Hepatocyte (in vitro differentiated cells): ENCODE measurements around the gene LDB1. TPM values are rescaled to one million over a fixed set of nuclear protein-coding genes. Genes with fewer than 3 reads are reported as not detected.

Source experiments
- DNase-seq: peaks from one replicate; pipeline ENCODE4 v3.0.0-alpha.2; 2016; ENCODE audit warnings: low spot score
- H2AFZ ChIP-seq: fragments of 200-600 bp; sonication (generic); 2 replicates; pipeline ENCODE4 v1.6.0; 2016; ENCODE audit warnings: antibody characterized with exemption, mild to moderate bottlenecking
- H3K27ac ChIP-seq: fragments of 200-600 bp; sonication (generic); 2 replicates; pipeline ENCODE4 v1.5.1; 2016; ENCODE audit warnings: mild to moderate bottlenecking
- H3K27me3 ChIP-seq: fragments of 200-600 bp; sonication (generic); 2 replicates; pipeline ENCODE4 v1.6.1; 2016
- H3K36me3 ChIP-seq: fragments of 200-600 bp; sonication (generic); replicated peaks from 2 replicates; pipeline ENCODE4 v1.5.1; 2016; ENCODE audit warnings: low read depth; ENCODE audit not compliant: insufficient read depth
- H3K4me1 ChIP-seq: fragments of 200-600 bp; sonication (generic); 2 replicates; pipeline ENCODE4 v1.5.1; 2016; ENCODE audit warnings: mild to moderate bottlenecking, moderate library complexity; ENCODE audit not compliant: insufficient read depth
- H3K4me2 ChIP-seq: fragments of 200-600 bp; sonication (generic); 2 replicates; pipeline ENCODE4 v1.6.0; 2016
- H3K4me3 ChIP-seq: fragments of 200-600 bp; sonication (generic); 2 replicates; pipeline ENCODE4 v1.5.1; 2016; ENCODE audit warnings: mild to moderate bottlenecking
- H3K79me2 ChIP-seq: fragments of 200-600 bp; sonication (generic); 2 replicates; pipeline ENCODE4 v1.6.0; 2017; ENCODE audit warnings: mild to moderate bottlenecking
- H3K9me2 ChIP-seq: fragments of 200-600 bp; sonication (generic); replicated peaks from 2 replicates; pipeline ENCODE4 v1.6.0; 2017; ENCODE audit warnings: mild to moderate bottlenecking; ENCODE audit not compliant: insufficient read depth
- H3K9me3 ChIP-seq: fragments of 200-600 bp; sonication (generic); 2 replicates; pipeline ENCODE4 v1.5.1; 2016; ENCODE audit warnings: low read depth, mild to moderate bottlenecking
- H4K20me1 ChIP-seq: fragments of 200-600 bp; sonication (generic); 2 replicates; pipeline ENCODE4 v1.6.0; 2016; ENCODE audit warnings: mild to moderate bottlenecking; ENCODE audit not compliant: insufficient read depth, poor library complexity, severe bottlenecking
- EZH2 ChIP-seq: fragments of 200-600 bp; sonication (generic); IDR thresholded peaks from 2 replicates; pipeline ENCODE4 v1.6.1; 2016; ENCODE audit warnings: antibody characterized with exemption, mild to moderate bottlenecking, borderline replicate concordance
- EZH2phosphoT487 ChIP-seq: fragments of 200-600 bp; sonication (generic); IDR thresholded peaks from one replicate; pipeline ENCODE4 v1.6.1; 2018; ENCODE audit warnings: antibody characterized with exemption, mild to moderate bottlenecking, low read depth, moderate library complexity; ENCODE audit not compliant: unreplicated experiment, severe bottlenecking
- WGBS: methylation state at CpG from one replicate; pipeline ENCODE4 v1.1.6; 2016; ENCODE audit warnings: low lambda C conversion rate; ENCODE audit errors: missing lambda C conversion rate; 5-methylcytosine and 5-hydroxymethylcytosine counted together
- polyA plus RNA-seq: library from polyadenylated mRNA; unstranded; fragments of >200 nt; fragmentation: Nextera tagmentation; extraction: Ambion mirVana; gene quantifications from 2 replicates; pipeline ENCODE4 v1.2.1, GENCODE V29; 2016
- total RNA-seq: library from RNA; depleted of rRNA; stranded (reverse); fragments of >200 nt; gene quantifications from 2 replicates; pipeline ENCODE4 v1.2.3, GENCODE V29; 2014
- TF ChIP-seq, protein P1 (sequence below): fragments of 200-600 bp; sonication (generic); IDR thresholded peaks from 2 replicates; pipeline ENCODE4 v1.5.1; 2016; ENCODE audit warnings: antibody characterized with exemption, mild to moderate bottlenecking; ENCODE audit not compliant: poor library complexity

The LDB1 gene
- total and polyA plus RNA-seq, 2 experiments from 2014 or later = 28.2 to 46.3 TPM

DNA sequence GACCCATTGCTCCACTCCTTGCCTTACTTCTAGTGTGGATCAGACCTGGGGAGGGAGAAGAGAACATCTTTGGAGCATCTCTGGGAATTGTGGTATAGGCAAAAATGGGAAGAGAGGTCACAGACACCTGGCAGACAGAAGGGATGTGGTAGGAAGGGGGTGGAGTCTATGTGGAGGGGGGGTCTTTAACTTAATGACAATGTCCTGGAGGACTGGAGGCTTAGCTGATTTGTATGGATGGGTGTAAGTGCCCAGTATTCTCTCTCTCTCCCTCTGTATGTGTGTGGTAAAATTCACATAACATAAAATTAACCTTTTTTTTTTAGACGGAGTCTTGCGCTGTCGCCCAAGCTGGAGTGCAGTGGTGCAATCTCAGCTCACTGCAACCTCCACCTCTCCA is 3.1 kb upstream of the LDB1 start:
- Histone ChIP-seq H3K27ac (peak overlapping the region; percentile 95), H3K4me1 (peaks cover 15% of the 10 kb centered on the region), H3K27me3 (no peaks in the 10 kb centered on the region), H3K9me3 (no peaks in the 10 kb centered on the region), H3K4me3 (no peak overlapping the region), H3K79me2 (peaks cover 17% of the 10 kb centered on the region), H3K4me2 (no peak overlapping the region), H2AFZ (no peak overlapping the region), H3K36me3 (no peaks in the 10 kb centered on the region), H3K9me2 (no peaks in the 10 kb centered on the region), H4K20me1 (no peaks in the 10 kb centered on the region)
- 91% methylated on average over 3 of the region's 3 CpGs for whole genome bisulfite sequencing
- no peak for DNase-seq
- TF ChIP-seq EZH2 (no peak), EZH2phosphoT487 (no peak)
- TF ChIP-seq, protein P1, sequence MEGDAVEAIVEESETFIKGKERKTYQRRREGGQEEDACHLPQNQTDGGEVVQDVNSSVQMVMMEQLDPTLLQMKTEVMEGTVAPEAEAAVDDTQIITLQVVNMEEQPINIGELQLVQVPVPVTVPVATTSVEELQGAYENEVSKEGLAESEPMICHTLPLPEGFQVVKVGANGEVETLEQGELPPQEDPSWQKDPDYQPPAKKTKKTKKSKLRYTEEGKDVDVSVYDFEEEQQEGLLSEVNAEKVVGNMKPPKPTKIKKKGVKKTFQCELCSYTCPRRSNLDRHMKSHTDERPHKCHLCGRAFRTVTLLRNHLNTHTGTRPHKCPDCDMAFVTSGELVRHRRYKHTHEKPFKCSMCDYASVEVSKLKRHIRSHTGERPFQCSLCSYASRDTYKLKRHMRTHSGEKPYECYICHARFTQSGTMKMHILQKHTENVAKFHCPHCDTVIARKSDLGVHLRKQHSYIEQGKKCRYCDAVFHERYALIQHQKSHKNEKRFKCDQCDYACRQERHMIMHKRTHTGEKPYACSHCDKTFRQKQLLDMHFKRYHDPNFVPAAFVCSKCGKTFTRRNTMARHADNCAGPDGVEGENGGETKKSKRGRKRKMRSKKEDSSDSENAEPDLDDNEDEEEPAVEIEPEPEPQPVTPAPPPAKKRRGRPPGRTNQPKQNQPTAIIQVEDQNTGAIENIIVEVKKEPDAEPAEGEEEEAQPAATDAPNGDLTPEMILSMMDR = no peak

DNA sequence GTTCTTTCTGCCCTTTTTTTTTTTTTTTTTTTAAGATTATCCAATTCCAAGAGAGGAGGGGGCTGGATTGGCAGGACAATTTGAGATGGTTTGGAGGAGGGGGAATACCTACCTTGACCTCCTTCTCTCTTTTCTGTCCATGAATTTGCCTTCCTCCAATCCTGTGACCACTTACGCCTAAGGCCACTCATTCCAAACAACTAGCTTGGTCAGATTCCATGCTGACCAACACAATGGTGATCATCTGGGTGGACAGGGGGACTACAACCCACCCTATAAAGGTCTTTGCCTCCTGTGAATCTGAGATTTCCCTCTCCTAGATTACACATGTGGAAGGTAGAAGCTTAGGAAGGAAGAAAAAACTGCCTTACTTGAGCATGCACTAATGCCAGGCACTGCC is 2.3 kb upstream of the LDB1 start:
- H3K36me3 ChIP-seq = no peaks in the 10 kb centered on the region
- H3K27me3 ChIP-seq = no peaks in the 10 kb centered on the region
- peaks cover 24% of the 10 kb centered on the region for H3K79me2 ChIP-seq
- H3K4me1 ChIP-seq = peaks cover 18% of the 10 kb centered on the region
- peak overlapping the region; percentile 95 for H3K27ac ChIP-seq
- H2AFZ ChIP-seq = no peak overlapping the region
- no peaks in the 10 kb centered on the region for H4K20me1 ChIP-seq
- no peak for DNase-seq
- H3K4me3 ChIP-seq = no peak overlapping the region
- TF ChIP-seq, protein P1 = no peak
- no peak for TF ChIP-seq EZH2phosphoT487
- no peak for TF ChIP-seq EZH2
- 100% methylated on average over 1 of the region's 1 CpG for WGBS
- no peaks in the 10 kb centered on the region for H3K9me3 ChIP-seq
- H3K9me2 ChIP-seq = no peaks in the 10 kb centered on the region
- peak overlapping the region; percentile 78 for H3K4me2 ChIP-seq

DNA sequence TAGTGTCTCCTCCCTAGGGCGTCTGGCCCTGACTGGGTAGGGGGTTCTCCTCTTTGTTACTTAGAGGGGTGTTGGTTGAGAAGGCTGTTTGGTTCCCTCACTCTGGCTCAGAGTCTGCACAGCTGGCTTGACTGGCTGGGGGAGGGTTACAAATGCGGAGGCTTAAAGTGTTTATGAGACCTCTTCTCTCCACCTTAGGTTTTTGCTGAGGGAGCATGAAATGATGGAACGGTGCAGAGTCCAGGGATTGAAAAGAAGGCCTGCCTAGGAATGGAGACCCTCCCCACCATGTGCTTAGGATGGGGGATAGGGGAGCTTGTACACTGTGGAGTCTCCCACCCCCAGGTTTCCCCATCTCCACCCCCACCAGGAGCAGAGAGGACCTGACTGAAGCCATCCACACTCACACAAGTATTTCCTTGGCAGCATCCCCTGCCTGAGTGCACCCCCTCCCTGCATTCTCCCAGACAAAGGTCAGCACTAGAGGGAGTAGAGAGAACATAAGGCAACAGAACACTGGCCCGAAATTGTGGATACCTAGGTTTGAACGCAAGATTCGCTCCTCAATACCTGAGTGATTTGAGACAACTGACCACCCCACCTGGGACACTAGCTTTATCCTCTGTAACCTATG is 1.7 kb upstream of the LDB1 start:
- no peaks in the 10 kb centered on the region for H3K9me2 ChIP-seq
- peak overlapping the region; percentile 95 for H3K27ac ChIP-seq
- peak overlapping the region; percentile 78 for H3K4me2 ChIP-seq
- peaks cover 28% of the 10 kb centered on the region for H3K79me2 ChIP-seq
- no peaks in the 10 kb centered on the region for H3K27me3 ChIP-seq
- TF ChIP-seq, protein P1 = peak; percentile 35
- TF ChIP-seq EZH2phosphoT487 = no peak
- no peak overlapping the region for H3K4me3 ChIP-seq
- no peaks in the 10 kb centered on the region for H4K20me1 ChIP-seq
- H3K4me1 ChIP-seq = peaks cover 23% of the 10 kb centered on the region
- DNase-seq = peak; percentile 63
- H2AFZ ChIP-seq = no peak overlapping the region
- 31% methylated on average over 6 of the region's 6 CpGs for whole genome bisulfite sequencing
- H3K9me3 ChIP-seq = no peaks in the 10 kb centered on the region
- H3K36me3 ChIP-seq = no peaks in the 10 kb centered on the region
